PC-3 (cell line): ENCODE measurements around the gene FOXO1. TPM values are rescaled to one million over a fixed set of nuclear protein-coding genes. Genes with fewer than 3 reads are reported as not detected.

Source experiments
- ATAC-seq: fragments of 200-7000 bp; cut with Tn5 transposase; 2 replicates; pipeline ENCODE4 v1.9.1; 2020; ENCODE audit warnings: mild to moderate bottlenecking, moderate library complexity
- BruUV-seq: library from RNA; stranded (reverse); fragments of 400-500 nt; replicated peaks from 2 replicates; lab custom pipeline; 2021; lab: Mats Ljungman, UMichigan
- CTCF ChIA-PET: fragments of 300-600 bp; sonication (Branson Sonifier 250); formaldehyde crosslinking; loops from one replicate; lab custom pipeline; 2022; ENCODE audit warnings: antibody characterized with exemption; lab: Charles Lee
- POLR2A ChIA-PET: fragments of 300-600 bp; sonication (Branson Sonifier 250); formaldehyde crosslinking; loops from one replicate; lab custom pipeline; 2022; ENCODE audit warnings: antibody characterized with exemption; ENCODE audit not compliant: unreplicated experiment; lab: Charles Lee
- DNase-seq: peaks from one replicate; pipeline ENCODE4 v3.0.0-alpha.2; 2015
- H2AFZ ChIP-seq: fragments of 300-600 bp; sonication (generic); 2 replicates; pipeline ENCODE4 v1.6.0; 2016; ENCODE audit warnings: antibody characterized with exemption, low read length
- H3F3A ChIP-seq: fragments of 300-600 bp; sonication (generic); one replicate; pipeline ENCODE4 v1.6.0; 2017; ENCODE audit warnings: antibody characterized with exemption, low read length, control low read depth, mild to moderate bottlenecking; ENCODE audit not compliant: unreplicated experiment
- H3K27ac ChIP-seq: fragments of 300-600 bp; sonication (generic); 2 replicates; pipeline ENCODE4 v1.5.1; 2016; ENCODE audit warnings: mild to moderate bottlenecking, low read length
- H3K27me3 ChIP-seq: fragments of 300-600 bp; sonication (generic); 2 replicates; pipeline ENCODE4 v1.6.1; 2016; ENCODE audit warnings: low read length, mixed read lengths
- H3K36me3 ChIP-seq: fragments of 300-600 bp; sonication (generic); 2 replicates; pipeline ENCODE4 v1.6.1; 2016; ENCODE audit warnings: low read depth, mixed run types, low read length, mixed read lengths
- H3K4me1 ChIP-seq: fragments of 300-600 bp; sonication (generic); 2 replicates; pipeline ENCODE4 v1.5.1; 2016; ENCODE audit warnings: low read length; ENCODE audit not compliant: insufficient read depth
- H3K4me2 ChIP-seq: fragments of 300-600 bp; sonication (generic); 2 replicates; pipeline ENCODE4 v1.6.0; 2016; ENCODE audit warnings: low read length
- H3K4me3 ChIP-seq: fragments of 300-600 bp; sonication (generic); 2 replicates; pipeline ENCODE4 v1.5.1; 2016; ENCODE audit warnings: mild to moderate bottlenecking, low read length, mixed read lengths
- H3K79me2 ChIP-seq: fragments of 300-600 bp; sonication (generic); 2 replicates; pipeline ENCODE4 v1.6.1; 2017; ENCODE audit warnings: low read length, mixed read lengths
- H3K9ac ChIP-seq: fragments of 300-600 bp; sonication (generic); 2 replicates; pipeline ENCODE4 v1.6.0; 2016; ENCODE audit warnings: mild to moderate bottlenecking, low read length
- H3K9me2 ChIP-seq: fragments of 300-600 bp; sonication (generic); replicated peaks from 2 replicates; pipeline ENCODE4 v1.6.1; 2016; ENCODE audit warnings: mixed run types, low read length, mixed read lengths
- H3K9me3 ChIP-seq: fragments of 300-600 bp; sonication (generic); 2 replicates; pipeline ENCODE4 v1.6.1; 2016; ENCODE audit warnings: low read length, mixed read lengths
- H4K20me1 ChIP-seq: fragments of 300-600 bp; sonication (generic); 2 replicates; pipeline ENCODE4 v1.6.1; 2016; ENCODE audit warnings: low read length, mixed read lengths
- CTCF ChIP-seq: fragments of 300-600 bp; sonication (generic); conservative IDR thresholded peaks from 2 replicates; pipeline ENCODE4 v1.5.1; 2017; ENCODE audit warnings: antibody characterized with exemption, low read depth, mild to moderate bottlenecking, low read length
- EZH2 ChIP-seq: fragments of 300-600 bp; sonication (generic); IDR thresholded peaks from one replicate; pipeline ENCODE4 v1.6.1; 2017; ENCODE audit warnings: antibody characterized with exemption, mild to moderate bottlenecking, low read length; ENCODE audit not compliant: unreplicated experiment
- EZH2phosphoT487 ChIP-seq: fragments of 300-600 bp; sonication (generic); IDR thresholded peaks from 2 replicates; pipeline ENCODE4 v1.6.1; 2018; ENCODE audit warnings: mild to moderate bottlenecking, antibody characterized with exemption, low read length, borderline replicate concordance
- intact Hi-C: fragments of 100-400 bp; cut with micrococcal nuclease; formaldehyde crosslinking; loops from 2 replicates; pipeline ENCODE4 v1.9.0; 2023
- total RNA-seq: library from RNA; depleted of rRNA; stranded (reverse); fragments of >200 nt; gene quantifications from 2 replicates; pipeline ENCODE4 v1.2.3, GENCODE V29; 2014

Gene FOXO1
- total RNA-seq, 1 experiment from 2014 or later: 2.7 TPM

GRCh38 chr13:40661875-40662665, 4.4 kb downstream of the FOXO1 start:
- DNase-seq: no peak
- BruUV-seq: no TSS peak

DNA sequence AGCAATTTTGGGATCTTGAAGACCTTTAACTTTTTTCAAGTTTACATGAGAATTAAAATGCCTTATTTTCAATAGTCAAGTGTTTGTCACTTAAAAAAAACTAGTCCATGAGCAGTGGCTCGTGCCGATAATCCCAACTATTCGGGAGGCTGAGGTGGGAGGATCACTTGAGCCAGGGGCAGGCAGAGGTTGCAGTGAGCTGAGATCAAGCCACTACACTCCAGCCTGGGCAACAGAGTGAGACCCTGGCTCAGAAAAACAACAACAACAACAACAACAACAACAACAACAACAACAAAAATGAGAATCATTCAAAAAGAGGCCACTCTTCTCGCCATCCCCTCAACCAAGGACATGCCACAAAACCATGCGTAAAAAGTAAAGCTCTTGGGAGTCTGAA, 5.7 kb downstream of the FOXO1 start:
- DNase-seq (no peak), ATAC-seq (no peak)
- H3K27me3 ChIP-seq: no peaks in the 10 kb centered on the region
- ChIA-PET CTCF (no interaction called here), POLR2A (no interaction called here)
- H3K4me1 ChIP-seq: peaks cover 14% of the 10 kb centered on the region
- H3K79me2 ChIP-seq: peaks cover 86% of the 10 kb centered on the region
- no peak overlapping the region for H3K4me3 ChIP-seq
- no peak overlapping the region for H3K9ac ChIP-seq
- H3F3A ChIP-seq: peaks cover 3% of the 10 kb centered on the region
- BruUV-seq: no TSS peak
- H2AFZ ChIP-seq: no peak overlapping the region
- no peak overlapping the region for H3K4me2 ChIP-seq
- 0 out of 2 replicates have a peak, but pooled peaks cover 5% of the 10 kb centered on the region for H4K20me1 ChIP-seq
- no peak for TF ChIP-seq EZH2phosphoT487
- no peak for TF ChIP-seq EZH2
- no peak for TF ChIP-seq CTCF
- H3K36me3 ChIP-seq: no peaks in the 10 kb centered on the region
- intact Hi-C loops: loop anchor here (10.0 kb wide), 2 partner anchors 316 to 386 kb away; no protein-coding TSS in a partner anchor
- H3K9me3 ChIP-seq: no peaks in the 10 kb centered on the region
- H3K9me2 ChIP-seq: no peaks in the 10 kb centered on the region
- H3K27ac ChIP-seq: no peak overlapping the region

More at GRCh38 chr13:40661875-40662665, 4.4 kb downstream of the FOXO1 start:
- H3K9me3 ChIP-seq: no peaks in the 10 kb centered on the region
- peak overlapping the region; percentile 91 for H3K4me2 ChIP-seq
- TF ChIP-seq EZH2phosphoT487 (no peak), EZH2 (no peak)
- no peak overlapping the region for H3K27ac ChIP-seq
- ATAC-seq: no peak
- H4K20me1 ChIP-seq: 0 out of 2 replicates have a peak, but pooled peaks cover 5% of the 10 kb centered on the region
- peaks cover 14% of the 10 kb centered on the region for H3K4me1 ChIP-seq
- peaks cover 3% of the 10 kb centered on the region for H3F3A ChIP-seq
- H3K4me3 ChIP-seq: peak overlapping the region; percentile 1; the same call in 1 of the 2 replicates
- H3K9me2 ChIP-seq: no peaks in the 10 kb centered on the region
- no peak overlapping the region for H2AFZ ChIP-seq
- no peak overlapping the region for H3K9ac ChIP-seq
- intact Hi-C loops: loop anchor here (10.0 kb wide), 2 partner anchors 317 to 387 kb away; no protein-coding TSS in a partner anchor
- ChIA-PET CTCF (no interaction called here), POLR2A (interaction anchor here (0.6 kb wide), 1 partner anchor 670 kb away, joined by 3 read pairs; no protein-coding TSS in a partner anchor)
- H3K36me3 ChIP-seq: no peaks in the 10 kb centered on the region
- no peaks in the 10 kb centered on the region for H3K27me3 ChIP-seq
- H3K79me2 ChIP-seq: peaks cover 73% of the 10 kb centered on the region

DNA sequence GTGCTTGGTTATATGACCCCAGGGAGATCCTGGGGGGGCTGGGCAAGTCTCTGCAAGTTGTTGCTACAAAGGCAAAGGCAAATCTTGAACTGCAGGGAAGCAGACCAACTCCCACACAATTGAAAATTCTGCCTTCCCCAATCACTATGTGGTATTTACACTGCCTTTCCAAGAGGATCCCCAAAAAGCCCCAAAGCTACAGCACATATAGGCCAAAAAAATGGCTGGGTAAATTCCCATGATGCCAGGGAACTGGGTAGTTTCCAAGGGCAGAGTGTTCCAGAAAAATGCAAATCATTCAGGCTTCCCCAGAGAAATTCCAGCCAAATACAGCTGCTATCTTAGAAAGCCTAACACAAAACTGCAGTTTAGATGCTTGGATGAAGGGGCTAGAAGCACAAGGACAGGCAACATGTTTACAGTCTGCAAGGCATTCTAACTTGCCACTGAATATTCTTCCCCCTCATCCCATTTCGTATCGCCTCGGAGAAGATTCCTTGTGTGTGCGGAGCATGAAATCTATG, 6.2 kb downstream of the FOXO1 start:
- no peaks in the 10 kb centered on the region for H3K27me3 ChIP-seq
- H3K4me1 ChIP-seq: peaks cover 14% of the 10 kb centered on the region
- 0 out of 2 replicates have a peak, but pooled peaks cover 5% of the 10 kb centered on the region for H4K20me1 ChIP-seq
- no peak overlapping the region for H3K4me2 ChIP-seq
- no TSS peak for BruUV-seq
- TF ChIP-seq EZH2phosphoT487: no peak
- no peak for TF ChIP-seq EZH2
- intact Hi-C loops: loop anchor here (10.0 kb wide), 2 partner anchors 315 to 385 kb away; no protein-coding TSS in a partner anchor
- H3K9me3 ChIP-seq: no peaks in the 10 kb centered on the region
- H2AFZ ChIP-seq: no peak overlapping the region
- H3F3A ChIP-seq: peaks cover 3% of the 10 kb centered on the region
- no peak for ATAC-seq
- H3K36me3 ChIP-seq: no peaks in the 10 kb centered on the region
- POLR2A ChIA-PET: no interaction called here
- no peak overlapping the region for H3K4me3 ChIP-seq
- CTCF ChIA-PET: no interaction called here
- no peak overlapping the region for H3K27ac ChIP-seq
- H3K9me2 ChIP-seq: no peaks in the 10 kb centered on the region
- peaks cover 83% of the 10 kb centered on the region for H3K79me2 ChIP-seq
- no peak overlapping the region for H3K9ac ChIP-seq
- DNase-seq: no peak
